Mammary epithelial cell (primary cell): ENCODE measurements around the gene SSBP4.

ENCODE experiments used
- CTCF ChIP-seq, 2 donors: IDR thresholded peaks in 1 of 2; conservative IDR thresholded peaks in 1 of 2; 2 replicates each; pipeline ENCODE4 v1.5.1; 2011 to 2012; ENCODE audit warnings: inconsistent platforms in 2 of 2, low read length in 2 of 2, mild to moderate bottlenecking in 2 of 2, control low read depth in 1 of 2, low read depth in 1 of 2; ENCODE audit not compliant: insufficient read depth in 1 of 2; ENCODE audit errors: extremely low read depth in 1 of 2
- EZH2 ChIP-seq: IDR thresholded peaks from 2 replicates; pipeline ENCODE4 v1.6.1; 2012; ENCODE audit warnings: low read length, inconsistent platforms, borderline replicate concordance

- TF ChIP-seq CTCF (conservative IDR thresholded peaks at IDR 0.05 in 1 of 2, IDR thresholded peaks at IDR 0.05 in 1 of 2; ENCODE audit: extremely low read depth in 1 of 2, insufficient read depth in 1 of 2, low read depth in 1 of 2, low read length in 2 of 2) (no peak), EZH2 (no peak)
Observed at GRCh38 chr19:18429717-18430416, 10.7 kb downstream of the SSBP4 start.
